HG02973 (cell line): Measurements from ENCODE around the gene EIF3J.
"Not testable (repeated sequence)": the region's sequence is repeated elsewhere in the genome, so short reads cannot be mapped to it uniquely, and the experiment has no call there.

ENCODE experiments used
- ATAC-seq: cut with Tn5 transposase; IDR thresholded peaks from one replicate; pipeline ENCODE4 v1.9.1; 2021; ENCODE audit warnings: moderate library complexity; ENCODE audit not compliant: unreplicated experiment

The EIF3J gene, protein sequence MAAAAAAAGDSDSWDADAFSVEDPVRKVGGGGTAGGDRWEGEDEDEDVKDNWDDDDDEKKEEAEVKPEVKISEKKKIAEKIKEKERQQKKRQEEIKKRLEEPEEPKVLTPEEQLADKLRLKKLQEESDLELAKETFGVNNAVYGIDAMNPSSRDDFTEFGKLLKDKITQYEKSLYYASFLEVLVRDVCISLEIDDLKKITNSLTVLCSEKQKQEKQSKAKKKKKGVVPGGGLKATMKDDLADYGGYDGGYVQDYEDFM

DNA sequence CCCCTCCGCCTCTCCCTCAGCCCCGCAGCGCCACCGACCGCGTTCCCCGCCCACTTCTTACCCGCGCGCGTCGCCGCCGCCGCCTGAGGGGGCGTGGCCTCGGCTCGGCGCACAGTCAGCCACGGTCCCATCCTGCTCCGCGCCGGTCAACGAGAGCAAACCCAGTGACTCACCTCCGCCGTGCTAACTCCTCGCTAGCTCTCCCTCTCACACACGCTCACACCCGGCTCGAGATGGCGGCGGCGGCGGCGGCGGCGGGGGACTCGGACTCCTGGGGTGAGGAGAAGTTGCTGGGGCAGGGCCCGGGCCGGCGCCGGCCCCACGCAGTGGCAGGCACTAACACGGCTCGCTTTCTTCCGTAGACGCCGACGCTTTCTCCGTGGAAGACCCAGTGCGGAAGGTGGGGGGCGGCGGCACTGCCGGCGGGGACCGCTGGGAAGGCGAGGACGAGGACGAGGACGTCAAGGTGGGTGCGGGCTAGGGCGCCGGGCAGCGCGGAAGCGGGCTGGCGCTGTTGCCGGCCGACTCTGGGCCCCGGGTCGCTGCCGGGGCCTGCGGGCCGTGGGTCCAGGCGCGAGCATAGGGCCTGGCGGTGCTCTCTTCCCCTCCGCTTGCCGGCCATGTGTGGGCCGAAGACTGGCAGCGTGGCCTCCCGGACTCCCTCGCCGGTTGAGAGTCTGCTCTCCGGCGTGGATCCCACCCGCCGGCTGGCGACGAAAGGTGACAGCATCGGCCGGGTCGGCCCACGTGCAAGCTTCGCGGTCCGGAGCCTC, at the start of gene EIF3J:
EIF3J (plus strand) TSS at position 186 of the 773 bp plus-strand sequence; CDS start at position 234, 48 bp downstream.
- ATAC-seq, result peak; percentile 88

DNA sequence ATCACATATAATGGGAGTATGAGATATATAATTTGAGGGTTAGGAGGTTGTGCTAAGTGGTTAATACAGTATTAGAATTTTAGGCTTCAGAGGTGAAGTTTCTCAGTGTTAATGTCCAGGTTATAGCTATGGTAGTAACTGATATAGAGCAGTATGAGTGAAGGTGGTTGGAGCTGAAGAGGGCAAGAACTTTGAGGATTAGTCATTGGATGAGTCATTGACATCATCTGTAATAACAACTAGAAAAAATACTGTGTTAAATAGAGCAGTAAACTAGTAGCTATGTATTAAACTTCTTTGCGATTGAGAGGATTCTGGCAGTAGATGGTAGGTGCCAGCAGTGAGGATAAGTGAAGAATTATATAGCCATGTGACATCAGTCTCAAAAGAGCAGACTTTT, 47.5 kb upstream of the EIF3J start:
- ATAC-seq, result no peak

DNA sequence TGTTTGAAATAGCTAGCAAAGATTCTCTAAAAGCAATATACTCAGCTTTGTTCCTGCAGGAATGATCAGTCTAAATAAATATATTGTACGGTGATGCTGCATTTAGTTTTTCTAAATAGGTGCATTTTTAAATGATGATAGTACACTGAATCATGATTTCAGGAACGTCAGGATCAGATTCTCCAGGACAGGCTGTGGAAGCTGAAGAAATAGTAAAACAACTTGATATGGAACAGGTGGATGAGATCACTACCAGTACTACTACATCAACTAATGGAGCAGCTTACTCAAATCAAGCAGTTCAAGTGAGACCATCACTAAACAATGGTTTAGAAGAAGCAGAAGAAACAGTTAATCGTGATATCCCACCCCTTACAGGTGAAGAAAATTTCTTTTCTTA, 46.3 kb upstream of the EIF3J start:
- no peak for ATAC-seq

DNA sequence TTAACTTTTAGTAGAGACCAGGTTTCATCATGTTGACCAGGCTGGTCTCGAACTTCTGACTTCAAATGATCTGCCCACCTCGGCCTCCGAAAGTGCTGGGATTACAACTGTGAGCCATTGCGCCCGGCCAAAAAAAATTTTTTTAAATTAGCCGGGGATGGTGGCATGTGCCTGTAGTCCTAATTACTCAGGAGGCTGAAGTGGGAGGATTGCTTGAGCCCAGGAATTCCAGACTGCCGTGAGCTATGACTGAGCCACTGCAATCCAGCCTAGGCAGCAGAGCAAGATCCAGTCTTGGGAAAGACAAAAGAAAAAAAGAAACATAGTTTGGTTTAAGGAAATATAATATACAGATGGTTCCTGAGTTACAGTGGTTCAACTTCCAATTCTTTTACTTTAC, 44.9 kb upstream of the EIF3J start:
- ATAC-seq, result no peak

DNA sequence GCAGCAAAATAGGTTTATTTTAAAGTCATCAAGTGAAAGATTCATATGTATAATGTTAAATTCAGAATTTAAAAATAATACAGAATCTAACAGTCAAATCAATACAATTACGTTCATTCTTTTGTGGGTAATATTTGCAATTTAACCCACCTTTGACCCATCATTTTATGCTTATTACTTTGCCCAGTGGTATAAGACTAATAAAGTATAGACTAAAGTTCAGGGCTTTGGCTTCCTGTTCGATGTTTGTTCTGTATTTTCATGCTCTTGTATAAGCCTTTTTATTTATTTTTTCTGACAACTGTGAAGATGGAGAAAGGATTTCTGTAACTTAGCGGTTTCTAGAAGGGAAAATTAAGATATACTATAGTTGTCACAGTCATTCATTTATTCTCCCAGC, 44.3 kb upstream of the EIF3J start:
- no peak for ATAC-seq

DNA sequence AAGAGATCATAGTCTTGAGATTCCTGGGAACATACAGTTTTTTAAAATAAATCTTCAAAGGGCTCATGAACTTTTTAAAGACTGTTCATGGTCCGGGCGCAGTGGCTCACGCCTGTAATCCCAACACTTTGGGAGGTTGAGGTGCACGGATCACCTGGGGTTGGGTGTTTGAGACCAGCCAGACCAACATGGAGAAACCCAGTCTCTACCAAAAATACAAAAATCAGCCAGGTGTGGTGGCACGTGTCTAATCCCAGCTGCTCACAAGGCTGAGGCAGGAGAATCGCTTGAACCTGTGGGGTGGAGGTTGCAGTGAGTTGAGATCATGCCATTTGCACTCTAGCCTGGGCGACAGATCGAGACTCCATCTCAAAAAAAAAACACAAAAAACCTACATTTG, 41.4 kb upstream of the EIF3J start:
- ATAC-seq, result no peak

DNA sequence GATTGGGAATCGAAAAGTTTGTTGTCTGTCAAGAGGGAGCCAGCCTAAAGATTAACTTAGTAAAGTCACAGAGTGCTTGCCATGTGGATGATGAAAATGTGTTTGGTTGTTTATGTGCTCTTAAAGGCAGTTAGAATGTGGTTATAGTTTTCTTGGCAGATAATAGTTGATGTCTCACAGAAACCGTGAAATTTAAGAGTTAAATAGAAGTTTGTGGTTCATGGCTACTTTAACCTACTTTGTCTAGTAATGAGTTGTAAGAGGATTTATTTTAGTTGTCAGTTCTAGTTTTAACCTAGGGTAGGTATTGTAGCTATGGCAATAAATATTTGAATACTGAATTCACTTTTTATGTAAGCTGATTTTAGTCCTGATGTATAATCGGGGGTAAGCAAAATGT, 36.4 kb upstream of the EIF3J start:
- ATAC-seq, result no peak

DNA sequence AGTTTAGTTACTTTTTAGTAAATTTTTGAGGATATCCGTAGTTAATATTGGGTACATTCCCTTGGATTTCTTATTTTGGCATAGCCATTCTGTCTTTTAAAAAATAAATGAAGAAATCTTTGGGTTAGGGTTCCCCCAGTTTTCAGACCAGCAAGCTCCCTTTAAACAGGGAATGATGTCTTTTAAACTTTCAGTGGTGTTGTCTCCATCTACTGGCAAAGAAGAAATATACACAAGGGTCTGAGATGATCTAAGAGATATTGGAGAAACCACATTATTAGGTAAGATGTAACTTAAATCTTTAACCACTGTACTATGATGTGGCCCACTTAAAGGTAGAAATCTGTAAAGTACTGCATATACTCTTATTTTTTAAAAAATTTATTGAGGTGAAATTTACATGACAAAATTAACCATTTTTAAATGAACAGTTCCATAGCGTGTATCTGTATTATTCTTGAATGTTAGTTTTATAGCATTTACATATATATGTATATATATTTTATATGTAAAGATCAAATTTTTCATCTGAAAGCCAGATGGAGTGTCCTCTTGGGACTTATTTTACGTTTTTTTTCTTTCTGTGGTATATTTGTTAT, 35.1 kb upstream of the EIF3J start:
- ATAC-seq, result no peak

DNA sequence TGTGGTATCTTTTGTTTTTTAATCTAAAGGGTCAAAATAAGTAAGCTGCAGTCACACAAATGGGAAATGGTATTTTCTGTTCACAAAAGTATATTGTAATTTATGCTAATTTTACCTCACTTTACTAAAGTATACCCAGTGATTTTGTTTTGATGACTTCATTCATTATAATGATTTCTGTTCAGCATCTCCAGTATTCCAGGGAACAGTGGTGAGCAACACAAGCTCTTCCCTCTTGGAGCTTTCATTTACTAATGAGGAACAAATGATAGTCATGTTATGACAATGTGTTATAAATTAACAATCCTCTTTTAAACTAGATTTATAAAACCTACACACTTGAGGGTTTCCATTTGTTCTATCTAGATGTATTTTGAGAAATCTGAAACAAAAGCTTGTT, 20.5 kb upstream of the EIF3J start:
- ATAC-seq, result no peak

DNA sequence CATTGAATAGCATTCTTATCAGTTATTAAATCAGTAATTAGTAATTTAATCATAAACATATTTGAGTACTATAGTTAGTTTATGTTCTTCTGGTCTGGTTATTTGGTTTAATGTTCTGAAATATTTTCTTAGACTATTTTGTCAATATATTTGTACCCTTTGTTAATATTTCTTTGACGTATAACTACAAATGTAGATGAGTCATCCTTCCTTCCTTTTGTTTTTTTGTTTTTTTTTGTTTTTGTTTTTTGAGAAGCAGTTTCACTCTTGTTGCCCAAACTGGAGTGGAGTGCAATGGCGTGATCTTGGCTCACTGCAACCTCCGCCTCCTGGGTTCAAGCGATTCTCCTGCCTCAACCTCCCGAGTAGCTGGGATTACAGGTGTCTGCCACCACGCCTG, 17.4 kb upstream of the EIF3J start:
- no peak for ATAC-seq

DNA sequence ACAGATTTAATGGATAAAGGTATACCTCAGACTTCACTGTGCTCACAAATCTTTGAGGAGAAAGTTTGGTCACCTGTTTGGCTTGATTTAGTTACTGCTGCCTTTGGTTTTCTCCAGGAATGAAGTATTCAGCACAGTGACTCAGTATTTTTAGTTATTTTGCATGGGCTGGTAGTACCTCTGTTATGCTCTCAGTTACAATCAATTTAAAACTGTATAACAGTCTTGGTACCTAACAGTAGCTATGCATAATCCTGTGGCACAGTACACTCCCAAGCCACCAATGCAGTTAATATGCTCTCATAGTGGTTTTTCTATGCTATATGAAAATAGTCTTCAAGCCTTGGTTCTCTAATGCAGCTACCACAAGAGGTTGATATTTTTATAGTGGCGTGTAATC, 11.9 kb upstream of the EIF3J start:
- ATAC-seq, result no peak

DNA sequence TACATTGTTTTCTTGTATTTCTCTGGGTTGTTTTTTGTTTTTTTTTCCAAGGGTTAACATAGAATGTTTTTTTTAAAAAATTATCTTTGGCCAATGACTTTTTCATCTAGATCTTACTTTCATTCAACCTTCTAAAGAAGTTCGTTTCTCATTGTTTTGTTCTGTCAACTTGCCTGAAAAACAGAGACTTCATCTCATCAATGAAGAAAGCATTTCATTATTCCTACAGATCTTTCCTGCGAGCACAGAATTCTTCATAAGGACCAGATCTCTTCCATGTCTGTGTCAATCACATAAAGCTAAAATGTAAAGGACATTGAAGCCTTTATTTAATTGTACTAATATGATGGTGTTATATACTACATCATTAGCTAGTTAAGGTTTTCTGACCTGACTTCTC, 9.7 kb upstream of the EIF3J start:
- no peak for ATAC-seq

DNA sequence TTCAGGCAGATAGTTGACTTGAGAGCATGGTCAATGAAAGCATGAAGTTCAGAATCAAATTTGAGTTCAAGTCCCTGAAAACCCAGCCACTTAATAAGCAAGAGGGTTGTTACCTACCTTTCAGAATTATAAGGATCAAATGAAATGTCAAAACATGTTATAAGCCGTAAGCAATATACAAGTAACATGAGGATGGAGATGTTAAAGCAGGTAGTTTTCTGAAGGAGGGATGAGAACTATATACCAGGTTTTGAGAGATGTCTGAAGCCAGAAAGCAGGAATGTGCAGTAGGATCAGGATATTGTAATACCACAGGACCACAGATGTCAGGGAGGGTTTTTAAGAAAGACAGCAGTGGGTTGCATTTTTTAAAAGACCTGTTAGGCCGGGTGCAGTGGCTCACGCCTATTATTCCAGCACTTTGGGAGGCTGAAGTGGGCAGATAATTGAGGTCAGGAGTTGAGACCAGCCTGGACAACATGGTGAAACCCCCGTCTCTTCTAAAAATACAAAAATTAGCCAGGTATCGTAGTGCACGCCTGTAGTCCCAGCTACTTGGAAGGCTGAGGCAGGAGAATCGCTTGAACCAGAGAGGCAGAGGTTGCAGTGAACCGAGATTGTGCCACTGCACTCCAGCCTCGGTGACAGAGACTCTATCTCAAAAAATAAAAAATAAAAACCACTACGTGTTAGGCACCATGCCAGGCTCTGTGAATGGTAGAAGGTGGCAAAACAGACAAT, 6.9 kb upstream of the EIF3J start:
- no peak for ATAC-seq

DNA sequence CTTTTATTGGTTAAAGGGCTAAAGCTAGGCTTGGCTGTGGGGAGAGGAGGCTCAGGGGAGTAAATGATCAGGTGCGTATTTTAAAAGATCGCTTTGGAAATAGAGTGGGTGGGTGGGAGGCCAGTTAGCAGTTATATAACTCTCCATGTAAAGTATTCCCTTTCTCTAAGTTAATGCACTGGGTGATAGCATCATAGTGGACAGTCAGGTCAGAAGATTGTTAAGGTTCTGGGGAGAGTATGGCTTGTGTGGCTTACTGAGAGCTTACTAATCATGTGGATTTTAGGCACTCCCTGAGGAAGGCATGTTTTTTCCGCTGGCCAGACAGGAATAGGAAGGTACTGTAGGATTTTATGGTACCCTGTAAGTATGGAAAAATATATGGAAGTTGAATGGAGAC, 6.3 kb upstream of the EIF3J start:
- ATAC-seq, result no peak

DNA sequence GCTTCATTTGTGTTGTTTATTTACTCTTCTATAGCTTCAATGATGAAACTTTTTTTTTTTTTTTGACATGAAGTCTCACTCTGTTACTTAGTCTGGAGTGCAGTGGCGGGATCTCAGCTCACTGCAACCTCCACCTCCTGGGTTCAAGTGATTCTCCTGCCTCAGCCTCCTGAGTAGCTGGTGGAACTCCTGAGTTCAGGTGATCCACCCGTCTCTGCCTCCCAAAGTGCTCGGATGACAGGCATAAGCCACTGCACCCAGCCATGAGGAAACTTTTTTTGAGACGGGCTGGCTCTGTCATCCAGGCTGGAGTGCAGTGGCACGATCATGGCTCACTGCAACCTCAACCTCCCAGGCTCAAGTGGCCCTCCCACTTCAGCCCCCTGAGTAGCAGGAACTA, 4.7 kb upstream of the EIF3J start:
- ATAC-seq, result not testable (repeated sequence)

DNA sequence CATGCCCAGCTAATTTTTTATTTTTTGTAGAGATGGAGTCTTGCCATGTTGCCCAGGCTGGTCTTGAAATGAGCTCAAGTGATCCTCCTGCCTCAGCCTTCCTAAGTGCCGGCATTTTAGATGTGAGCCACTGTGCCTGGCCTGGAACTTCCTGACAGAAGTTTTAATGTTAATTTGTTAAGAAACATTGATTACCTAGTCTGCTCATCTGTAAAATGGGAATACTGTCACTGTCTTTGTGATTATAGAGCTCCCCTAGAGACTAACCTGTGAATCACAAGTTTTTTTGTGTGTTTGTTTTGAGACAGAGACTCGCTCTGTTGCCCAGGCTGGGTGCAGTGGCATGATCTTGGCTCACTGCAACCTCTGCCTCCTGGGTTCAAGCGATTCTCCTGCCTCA, 4.3 kb upstream of the EIF3J start:
- ATAC-seq, result no peak

DNA sequence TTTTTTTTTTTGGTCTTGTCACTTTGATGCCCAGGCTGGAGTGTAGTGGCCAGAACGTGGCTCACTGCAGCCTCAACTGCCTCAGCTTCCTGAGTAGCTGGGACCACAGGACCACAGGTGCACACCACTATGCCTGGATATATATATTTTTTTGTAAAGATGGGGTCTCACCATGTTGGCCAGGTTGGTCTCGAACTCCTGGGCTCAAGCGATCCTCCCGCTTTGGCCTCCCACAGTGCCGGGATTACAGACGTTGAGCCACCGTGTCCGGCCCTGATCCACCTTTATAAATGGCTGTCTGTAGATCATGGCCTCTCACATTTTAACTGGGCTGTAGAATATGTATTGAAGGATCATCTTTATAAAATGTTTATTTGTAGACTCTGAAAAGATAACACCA, 1.9 kb upstream of the EIF3J start:
- no peak for ATAC-seq

DNA sequence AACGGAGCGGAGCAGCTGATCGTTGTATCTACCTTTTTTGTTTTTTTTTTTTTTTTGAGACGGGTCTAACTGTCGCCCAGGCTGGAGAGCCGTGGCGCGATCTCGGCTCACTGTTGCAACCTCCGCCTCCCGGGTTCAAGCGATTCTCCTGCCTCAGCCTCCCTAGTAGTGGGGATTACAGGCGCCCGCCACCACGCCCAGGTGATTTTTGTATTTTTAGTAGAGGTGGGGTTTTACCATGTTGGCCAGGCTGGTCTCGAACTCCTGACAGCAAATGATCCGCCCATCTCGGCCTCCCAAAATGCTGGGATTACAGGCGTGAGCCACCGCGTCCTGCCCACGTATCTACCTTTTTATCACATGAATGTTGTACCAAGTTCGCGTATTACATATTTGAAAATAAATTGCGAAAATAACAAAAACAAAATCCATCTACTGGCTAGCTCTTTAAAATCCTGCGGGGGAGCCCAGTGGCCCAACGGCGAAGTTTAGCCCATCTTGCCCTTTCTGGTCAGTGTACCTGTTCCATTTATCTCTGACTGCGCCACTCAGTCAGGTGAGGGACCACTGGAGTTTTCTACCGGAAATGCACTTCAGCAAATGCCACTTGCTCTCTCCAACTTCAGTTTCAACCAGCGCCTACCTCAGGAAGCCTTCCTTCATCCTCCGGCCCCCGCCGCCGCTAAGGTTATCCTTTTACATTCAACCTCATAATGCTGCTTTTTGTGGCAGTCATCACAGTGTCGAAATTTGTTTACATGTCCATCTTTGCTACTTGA, 1.2 kb upstream of the EIF3J start:
- no peak for ATAC-seq

DNA sequence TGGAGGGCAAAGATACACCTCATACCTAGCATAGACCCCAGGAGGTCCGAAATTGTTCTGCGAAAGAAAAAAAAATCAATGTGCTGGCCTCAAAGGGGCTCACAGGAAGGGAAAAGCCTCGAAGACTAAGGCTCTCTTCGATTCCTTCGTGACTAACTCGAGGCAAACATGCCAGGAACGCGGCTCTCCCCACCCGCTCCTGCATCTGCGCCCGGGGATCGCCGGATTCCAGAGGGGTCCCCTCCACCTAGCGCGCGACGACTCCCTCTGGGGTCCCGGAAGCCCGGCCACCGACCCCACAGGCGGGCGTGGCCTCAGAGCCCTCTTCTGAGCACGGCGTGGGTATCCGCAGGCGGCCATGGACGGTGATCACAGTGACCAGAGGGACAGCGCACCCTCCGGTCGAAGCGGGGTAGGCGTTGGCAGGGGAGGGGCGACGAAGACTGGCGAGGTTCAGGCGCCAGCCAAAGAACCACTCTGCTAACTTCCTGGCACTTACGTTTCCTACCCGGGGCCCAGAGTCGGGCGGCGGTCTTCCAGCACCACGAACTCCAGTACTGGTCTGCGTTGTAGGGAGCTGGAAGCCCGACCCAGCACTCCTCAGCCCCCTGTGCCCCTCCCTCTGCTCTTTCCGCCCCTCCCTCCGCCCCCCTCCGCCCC, 515 bp upstream of the EIF3J start:
- ATAC-seq, result peak; percentile 49

DNA sequence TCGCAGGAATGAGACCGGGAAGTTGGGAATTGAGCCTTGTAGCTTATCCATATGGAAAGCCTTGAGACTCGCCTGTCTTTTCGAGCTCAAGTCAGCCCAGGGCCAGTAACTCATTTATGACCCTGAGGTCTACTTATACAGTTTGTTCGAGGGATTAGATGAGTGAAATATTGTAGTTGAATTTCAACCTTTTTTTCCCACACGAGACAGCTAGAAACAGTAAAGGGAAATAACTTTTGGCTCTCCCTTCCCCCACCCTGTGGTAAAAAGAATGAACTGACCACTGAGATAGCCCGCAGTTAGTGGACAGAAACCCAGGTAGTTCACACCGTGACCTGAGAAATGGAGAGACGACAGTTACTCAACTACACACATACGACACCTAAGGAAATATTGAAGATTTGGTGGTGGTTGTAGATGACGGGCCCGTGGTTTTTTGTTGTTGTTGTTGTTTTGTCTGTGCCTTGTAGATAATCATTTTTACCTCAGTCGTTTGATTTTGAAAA, 841 bp downstream of the EIF3J start:
- ATAC-seq, result no peak
